ENCODE measurements around the gene RARRES2. TPM values are rescaled to one million over a fixed set of nuclear protein-coding genes. Genes with fewer than 3 reads are reported as not detected.
"Not testable (repeated sequence)": the region's sequence is repeated elsewhere in the genome, so short reads cannot be mapped to it uniquely, and the experiment has no call there.

Gene RARRES2
- total RNA-seq: 100 to 1,000 TPM in 1 of 2 donors, 10 to 100 TPM in 1; 76.4 to 102 TPM

DNA sequence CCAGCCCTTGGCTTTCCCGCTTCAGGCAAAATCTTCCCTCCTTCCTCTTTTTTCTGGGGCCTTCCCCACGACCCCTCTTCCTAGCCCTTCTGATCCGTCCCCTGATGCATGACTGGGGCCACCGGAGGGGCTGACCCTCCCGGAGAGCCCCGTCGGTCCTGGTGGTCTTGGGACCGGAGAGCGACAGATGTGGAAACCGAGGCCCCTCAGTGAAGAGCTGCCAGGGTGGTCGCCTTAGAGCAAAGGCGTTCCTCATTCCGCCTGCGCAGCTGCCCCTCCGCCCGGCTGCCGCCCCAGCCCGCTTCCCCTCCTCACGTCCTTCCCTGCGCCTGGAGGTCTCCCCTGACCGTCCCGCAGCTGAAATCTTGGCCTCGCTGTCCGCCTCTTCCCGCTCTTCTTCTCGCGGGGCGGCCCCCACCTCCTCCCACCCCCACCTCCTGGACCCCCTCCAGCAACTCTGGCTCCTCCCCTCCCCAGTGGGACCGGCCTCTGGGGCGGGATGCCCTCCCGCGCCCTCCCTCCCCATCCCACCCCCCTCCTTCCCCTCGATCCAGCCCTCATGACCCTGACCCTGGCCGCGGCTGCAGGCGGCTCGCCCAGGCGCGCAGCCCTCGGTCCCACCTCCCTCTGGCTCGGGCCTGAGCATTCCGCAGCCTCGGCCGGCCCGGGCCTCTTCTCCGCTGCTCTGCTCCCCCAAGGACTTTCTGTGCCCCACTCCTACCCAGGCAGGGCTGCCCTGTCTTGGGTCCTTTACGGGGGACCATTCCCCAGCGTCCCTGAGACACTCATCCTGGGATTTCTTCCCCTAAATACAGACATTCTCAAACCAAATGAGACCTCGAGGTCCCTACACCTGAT, at the start of gene RARRES2:
Gene RARRES2, minus strand, starts transcription at position 367 of the 858 bp plus-strand sequence. CDS start 1,020 bp downstream, outside the sequence.
- H3K27ac ChIP-seq: peak within 1 kb of the TSS; percentile 45 to 61
- TF ChIP-seq, protein P1, sequence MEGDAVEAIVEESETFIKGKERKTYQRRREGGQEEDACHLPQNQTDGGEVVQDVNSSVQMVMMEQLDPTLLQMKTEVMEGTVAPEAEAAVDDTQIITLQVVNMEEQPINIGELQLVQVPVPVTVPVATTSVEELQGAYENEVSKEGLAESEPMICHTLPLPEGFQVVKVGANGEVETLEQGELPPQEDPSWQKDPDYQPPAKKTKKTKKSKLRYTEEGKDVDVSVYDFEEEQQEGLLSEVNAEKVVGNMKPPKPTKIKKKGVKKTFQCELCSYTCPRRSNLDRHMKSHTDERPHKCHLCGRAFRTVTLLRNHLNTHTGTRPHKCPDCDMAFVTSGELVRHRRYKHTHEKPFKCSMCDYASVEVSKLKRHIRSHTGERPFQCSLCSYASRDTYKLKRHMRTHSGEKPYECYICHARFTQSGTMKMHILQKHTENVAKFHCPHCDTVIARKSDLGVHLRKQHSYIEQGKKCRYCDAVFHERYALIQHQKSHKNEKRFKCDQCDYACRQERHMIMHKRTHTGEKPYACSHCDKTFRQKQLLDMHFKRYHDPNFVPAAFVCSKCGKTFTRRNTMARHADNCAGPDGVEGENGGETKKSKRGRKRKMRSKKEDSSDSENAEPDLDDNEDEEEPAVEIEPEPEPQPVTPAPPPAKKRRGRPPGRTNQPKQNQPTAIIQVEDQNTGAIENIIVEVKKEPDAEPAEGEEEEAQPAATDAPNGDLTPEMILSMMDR (IDR thresholded peaks at IDR 0.05): no peak
- no peaks in the 10 kb centered on the region for H3K9me3 ChIP-seq
- DNase-seq (ENCODE audit: low spot score) (no peak), ATAC-seq (ENCODE audit: insufficient number of reproducible peaks, low FRiP score, low read depth) (no peak)
- H3K4me3 ChIP-seq: peak within 1 kb of the TSS; percentile 75
- H3K4me1 ChIP-seq (ENCODE audit: control insufficient read depth in 1 of 2, low read depth in 2 of 2): peaks cover 0 to 22% of the 10 kb centered on the region in 2 donors
- H3K36me3 ChIP-seq: no peaks in the 10 kb centered on the region
- H3K27me3 ChIP-seq (replicated peaks; ENCODE audit: insufficient read depth): no peaks in the 10 kb centered on the region

DNA sequence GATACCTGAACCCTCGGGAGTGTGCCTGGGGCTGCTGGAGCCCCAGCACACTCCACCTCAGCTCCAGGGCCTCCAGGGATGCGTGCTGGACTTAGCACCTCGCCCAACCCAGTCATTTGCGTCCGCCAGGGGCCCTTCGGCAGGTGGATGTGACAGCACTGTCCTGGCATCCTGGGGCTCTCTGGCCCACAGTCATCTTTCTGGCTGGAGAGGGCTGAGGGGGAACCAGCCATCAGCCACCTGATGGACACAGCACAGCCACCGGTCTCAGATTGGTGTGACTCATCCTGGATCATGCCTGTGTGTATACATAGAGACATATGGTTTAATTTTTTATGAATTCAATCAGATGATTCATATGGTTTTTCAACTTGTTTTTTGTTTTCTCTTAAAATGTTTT, 48.8 kb upstream of the RARRES2 start:
- H3K36me3 ChIP-seq: no peaks in the 10 kb centered on the region
- no peak overlapping the region for H3K27ac ChIP-seq
- H3K9me3 ChIP-seq: no peaks in the 10 kb centered on the region
- ATAC-seq (ENCODE audit: insufficient number of reproducible peaks, low FRiP score, low read depth): no peak
- DNase-seq (ENCODE audit: low spot score): no peak
- no peaks in the 10 kb centered on the region for H3K27me3 ChIP-seq (replicated peaks; ENCODE audit: insufficient read depth)
- TF ChIP-seq, protein P1 (IDR thresholded peaks at IDR 0.05): no peak
- H3K4me3 ChIP-seq: no peak overlapping the region
- H3K4me1 ChIP-seq (ENCODE audit: control insufficient read depth in 1 of 2, low read depth in 2 of 2): peaks cover 0 to 8% of the 10 kb centered on the region in 2 donors

DNA sequence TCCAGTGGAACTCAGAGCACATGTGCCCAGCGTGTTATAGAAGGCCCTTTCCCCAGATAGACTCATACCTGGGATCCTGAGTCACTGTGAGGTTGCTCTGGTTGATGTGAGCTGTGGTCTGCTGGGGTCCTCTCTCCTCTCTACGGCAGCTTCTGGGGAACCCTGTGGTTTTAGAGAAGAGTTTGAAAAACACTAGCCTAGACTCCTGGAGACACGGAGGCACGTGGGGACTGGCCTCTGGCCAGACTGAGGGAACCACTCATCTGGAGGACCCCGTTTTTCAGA, 48.0 kb upstream of the RARRES2 start:
- Histone ChIP-seq H3K27ac (no peak overlapping the region), H3K9me3 (no peaks in the 10 kb centered on the region), H3K36me3 (no peaks in the 10 kb centered on the region), H3K4me3 (no peak overlapping the region), H3K27me3 (replicated peaks; ENCODE audit: insufficient read depth) (no peaks in the 10 kb centered on the region), H3K4me1 (ENCODE audit: control insufficient read depth in 1 of 2, low read depth in 2 of 2) (peaks cover 0 to 8% of the 10 kb centered on the region in 2 donors)
- ATAC-seq (ENCODE audit: insufficient number of reproducible peaks, low FRiP score, low read depth) (no peak), DNase-seq (ENCODE audit: low spot score) (no peak)
- TF ChIP-seq, protein P1 (IDR thresholded peaks at IDR 0.05): no peak

DNA sequence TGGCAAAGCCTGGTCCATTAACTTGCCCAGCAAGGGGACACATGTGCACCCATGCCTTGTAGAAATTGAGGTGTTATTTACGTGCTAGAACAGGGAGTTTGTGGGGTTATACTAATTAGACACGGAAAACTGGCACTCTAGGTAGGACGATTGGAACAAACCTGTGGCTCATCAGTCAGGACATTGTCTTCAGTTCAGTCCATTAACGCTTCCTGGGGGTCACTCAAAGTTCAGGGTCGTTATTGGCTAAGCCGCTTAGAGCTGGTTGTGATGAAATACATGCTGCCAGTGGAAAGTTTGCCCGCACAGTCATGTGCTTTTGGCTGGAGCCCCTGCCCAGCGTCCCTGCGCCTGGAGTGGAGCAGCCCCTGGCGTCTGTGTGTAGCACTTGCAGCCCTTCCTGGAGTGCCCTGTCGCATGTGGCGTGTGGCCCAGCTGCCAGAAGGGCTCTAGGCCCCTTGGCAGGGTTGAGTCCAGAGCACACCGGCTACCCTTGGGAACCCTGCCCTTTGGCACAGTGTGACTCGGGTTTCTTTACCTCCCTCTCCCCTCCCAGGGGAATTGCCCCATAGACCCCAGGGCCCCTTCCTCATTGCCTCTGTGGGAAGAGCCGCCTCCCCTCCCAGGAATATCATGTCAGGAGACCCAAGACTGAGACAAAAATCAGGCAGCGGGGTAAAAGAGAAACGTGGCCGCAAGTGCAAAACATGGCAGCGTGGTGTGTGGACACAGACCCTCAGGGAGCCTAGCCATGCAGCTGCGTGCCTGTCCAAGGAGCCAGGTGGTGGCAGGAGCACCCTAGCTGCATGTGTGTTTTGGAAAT, 47.5 kb upstream of the RARRES2 start:
- H3K4me1 ChIP-seq (ENCODE audit: control insufficient read depth in 1 of 2, low read depth in 2 of 2): peaks cover 0 to 8% of the 10 kb centered on the region in 2 donors
- DNase-seq (ENCODE audit: low spot score): no peak
- no peak overlapping the region for H3K27ac ChIP-seq
- H3K36me3 ChIP-seq: no peaks in the 10 kb centered on the region
- H3K4me3 ChIP-seq: no peak overlapping the region
- no peak for ATAC-seq (ENCODE audit: insufficient number of reproducible peaks, low FRiP score, low read depth)
- H3K27me3 ChIP-seq (replicated peaks; ENCODE audit: insufficient read depth): no peaks in the 10 kb centered on the region
- no peaks in the 10 kb centered on the region for H3K9me3 ChIP-seq
- TF ChIP-seq, protein P1 (IDR thresholded peaks at IDR 0.05): peak; percentile 79

DNA sequence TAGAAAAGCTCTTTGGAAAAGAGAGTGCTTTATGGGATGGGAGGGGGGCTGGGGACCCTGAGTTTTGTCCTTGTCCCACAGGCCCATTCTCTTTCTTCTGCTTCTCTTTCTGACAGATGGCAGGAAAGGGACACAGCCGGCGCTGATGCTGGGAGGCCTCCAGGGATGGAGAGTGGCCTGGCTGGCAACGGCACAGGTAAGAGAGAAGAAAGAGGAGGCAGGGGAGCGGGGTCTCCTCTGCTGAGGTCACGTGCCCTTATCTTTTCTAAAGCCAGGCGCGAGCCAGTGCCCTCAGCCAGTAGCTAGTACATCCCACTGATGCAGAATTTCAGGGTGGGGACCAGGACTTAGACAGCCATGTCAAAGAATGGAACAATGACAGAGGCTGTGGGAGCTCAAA, 46.9 kb upstream of the RARRES2 start:
- DNase-seq (ENCODE audit: low spot score): no peak
- Histone ChIP-seq H3K4me1 (ENCODE audit: control insufficient read depth in 1 of 2, low read depth in 2 of 2) (peaks cover 0 to 8% of the 10 kb centered on the region in 2 donors), H3K36me3 (no peaks in the 10 kb centered on the region), H3K4me3 (no peak overlapping the region), H3K9me3 (no peaks in the 10 kb centered on the region), H3K27me3 (replicated peaks; ENCODE audit: insufficient read depth) (no peaks in the 10 kb centered on the region), H3K27ac (no peak overlapping the region)
- ATAC-seq (ENCODE audit: insufficient number of reproducible peaks, low FRiP score, low read depth): no peak
- TF ChIP-seq, protein P1 (IDR thresholded peaks at IDR 0.05): no peak

DNA sequence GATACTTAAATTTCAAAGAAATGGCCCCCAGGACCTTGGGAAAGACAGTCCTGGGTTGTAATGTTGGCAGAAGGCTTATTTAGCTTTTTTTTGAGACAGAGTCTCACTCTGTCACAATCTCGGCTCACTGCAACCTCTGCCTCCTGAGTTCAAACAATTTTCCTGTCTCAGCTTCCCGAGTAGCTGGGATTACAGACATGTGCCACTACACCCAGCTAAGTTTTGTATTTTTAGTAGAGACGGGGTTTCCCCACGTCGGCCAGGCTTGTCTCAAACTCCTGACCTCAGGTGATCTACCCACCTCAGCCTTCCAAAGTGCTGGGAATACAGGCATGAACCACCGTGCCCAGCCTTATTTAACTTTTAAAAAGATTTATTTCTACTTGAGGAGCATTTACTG, 44.5 kb upstream of the RARRES2 start:
- not testable (repeated sequence) for DNase-seq (ENCODE audit: low spot score); H3K9me3 ChIP-seq; H3K36me3 ChIP-seq; ATAC-seq (ENCODE audit: insufficient number of reproducible peaks, low FRiP score, low read depth); H3K27ac ChIP-seq; H3K4me1 ChIP-seq (ENCODE audit: control insufficient read depth in 1 of 2, low read depth in 2 of 2); H3K27me3 ChIP-seq (replicated peaks; ENCODE audit: insufficient read depth); H3K4me3 ChIP-seq

Data from thoracic aorta (tissue), 2 donors.